Small intestine (tissue), 7 donors: ENCODE measurements around the gene CNOT10. TPM values are rescaled to one million over a fixed set of nuclear protein-coding genes. Genes with fewer than 3 reads are reported as not detected.
"Not testable (repeated sequence)": the region's sequence is repeated elsewhere in the genome, so short reads cannot be mapped to it uniquely, and the experiment has no call there.

Experiments
- DNase-seq, 2 donors: peaks; one replicate each; pipeline versions ENCODE4 v3.0.0 to v3.0.0-alpha.2; 2013
- FAIRE-seq: peaks from 2 replicates; lab custom pipeline; 2012; peaks lifted over from hg19 to GRCh38; lab: Jason Lieb, UNC
- H3K27ac ChIP-seq, 3 donors: one replicate each; pipeline ENCODE4 v1.5.1; 2013; ENCODE audit warnings: low read length in 2 of 3, mild to moderate bottlenecking in 2 of 3, control low read depth in 1 of 3, inconsistent platforms in 1 of 3, low read depth in 1 of 3, moderate library complexity in 1 of 3
- H3K27me3 ChIP-seq, 3 donors: one replicate each; pipeline ENCODE4 v1.6.1; 2013; ENCODE audit warnings: low read length in 3 of 3, inconsistent platforms in 1 of 3; ENCODE audit not compliant: control insufficient read depth in 3 of 3, insufficient read depth in 3 of 3
- H3K36me3 ChIP-seq, 3 donors: one replicate each; pipeline ENCODE4 v1.6.1; 2013; ENCODE audit warnings: low read length in 3 of 3, inconsistent platforms in 1 of 3, low read depth in 1 of 3, mild to moderate bottlenecking in 1 of 3, moderate library complexity in 1 of 3; ENCODE audit not compliant: control insufficient read depth in 3 of 3, insufficient read depth in 2 of 3
- H3K4me1 ChIP-seq, 3 donors: one replicate each; pipeline ENCODE4 v1.6.1; 2013; ENCODE audit warnings: low read length in 2 of 3, inconsistent platforms in 1 of 3, low read depth in 1 of 3, mild to moderate bottlenecking in 1 of 3, moderate library complexity in 1 of 3; ENCODE audit not compliant: control insufficient read depth in 3 of 3, insufficient read depth in 2 of 3
- H3K4me3 ChIP-seq, 3 donors: one replicate each; pipeline ENCODE4 v1.5.1; 2013; ENCODE audit warnings: low read length in 3 of 3, control low read depth in 1 of 3, inconsistent platforms in 1 of 3, low read depth in 1 of 3, mild to moderate bottlenecking in 1 of 3, moderate library complexity in 1 of 3
- H3K9me3 ChIP-seq, 2 donors: one replicate each; pipeline ENCODE4 v1.6.1; 2013; ENCODE audit warnings: low read depth in 1 of 2, low read length in 1 of 2; ENCODE audit not compliant: control insufficient read depth in 2 of 2, insufficient read depth in 1 of 2
- WGBS, 3 donors: extraction: QIAGEN DNeasy Blood & Tissue Kit; methylation state at CpG; one replicate each; pipeline ENCODE4 v1.1.7; 2013; 5-methylcytosine and 5-hydroxymethylcytosine counted together
- polyA plus RNA-seq, 4 donors: library from polyadenylated mRNA; stranded (reverse) in 3 of 4; unstranded in 1 of 4; fragments of 200-250 nt in 3 of 4; fragments of 120-200 nt in 1 of 4; gene quantifications; one replicate each; pipeline versions ENCODE4 v1.2.1 to v1.2.3, GENCODE V29; 2013
- donor health status: healthy with polysubstance abuse.
- donor health status: control.
- donor health status: control.
- donor health status: Bipolar disorder and iron deficiency.
- donor health status: healthy.

Gene CNOT10
- polyA plus RNA-seq, 4 donors = 12.7 to 35.0 (median 15.7) TPM

DNA sequence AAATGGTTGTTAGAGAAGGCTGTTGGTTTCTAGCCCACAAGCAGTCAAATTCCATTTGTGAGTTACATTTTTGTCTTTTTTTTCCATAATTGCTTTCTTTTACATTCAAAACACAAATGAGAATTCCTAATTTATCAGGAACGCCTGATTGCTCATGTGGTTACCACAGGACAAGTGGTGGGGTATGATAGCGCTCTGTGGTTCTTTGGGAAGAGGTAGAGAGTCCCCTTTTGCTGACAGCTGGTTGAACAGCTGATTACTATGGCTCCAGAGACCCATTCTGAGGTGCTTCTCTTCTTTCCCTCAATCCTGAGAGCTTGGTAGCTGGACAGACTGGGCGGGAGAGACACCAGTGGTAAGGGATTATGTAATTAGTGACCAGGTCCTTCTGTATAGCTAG lies 24.4 kb downstream of the CNOT10 start:
- 95 to 100% (median 98%) methylated on average over 3 of the region's 3 CpGs for WGBS, 3 donors
- Histone ChIP-seq H3K9me3 (no peaks in the 10 kb centered on the region), H3K36me3 (peaks cover 2 to 15% (median 3%) of the 10 kb centered on the region in 3 donors), H3K27me3 (no peaks in the 10 kb centered on the region), H3K4me3 (no peak overlapping the region), H3K27ac (no peak overlapping the region), H3K4me1 (peaks cover 0 to 4% (median 0%) of the 10 kb centered on the region in 3 donors)
- DNase-seq = no peak
- no peak for FAIRE-seq

DNA sequence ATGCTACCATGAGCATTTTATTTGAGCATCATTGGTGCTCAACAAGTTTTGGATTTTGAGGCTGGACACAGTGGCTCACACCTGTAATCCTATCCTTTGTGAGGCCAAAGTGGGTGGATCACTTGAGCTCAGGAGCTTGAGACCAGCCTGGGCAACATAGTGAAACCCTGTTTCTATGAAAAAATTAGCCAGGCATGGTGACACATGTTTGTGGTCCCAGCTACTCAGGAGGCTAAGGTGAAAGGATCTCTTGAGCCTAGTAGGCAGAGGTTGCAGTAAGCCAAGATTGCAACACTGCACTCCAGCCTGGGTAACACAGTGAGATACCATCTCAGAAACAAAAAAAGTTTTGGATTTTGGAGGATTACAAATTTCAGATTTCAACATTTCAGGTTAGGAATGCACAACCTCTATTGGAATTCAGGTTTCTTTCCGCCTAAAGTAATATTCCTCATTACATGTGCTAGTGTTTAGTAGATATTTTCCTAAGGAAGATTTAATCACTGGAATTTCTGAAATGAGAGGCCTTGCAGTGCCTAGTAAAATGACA lies 27.6 kb downstream of the CNOT10 start:
- no peak for DNase-seq
- FAIRE-seq = no peak
- 98 to 100% (median 100%) methylated on average over 1 of the region's 1 CpG for WGBS, 3 donors
- Histone ChIP-seq H3K4me1 (no peaks in the 10 kb centered on the region), H3K27me3 (no peaks in the 10 kb centered on the region), H3K9me3 (no peaks in the 10 kb centered on the region), H3K4me3 (no peak overlapping the region), H3K27ac (no peak overlapping the region), H3K36me3 (peaks cover 5 to 28% (median 5%) of the 10 kb centered on the region in 3 donors)

DNA sequence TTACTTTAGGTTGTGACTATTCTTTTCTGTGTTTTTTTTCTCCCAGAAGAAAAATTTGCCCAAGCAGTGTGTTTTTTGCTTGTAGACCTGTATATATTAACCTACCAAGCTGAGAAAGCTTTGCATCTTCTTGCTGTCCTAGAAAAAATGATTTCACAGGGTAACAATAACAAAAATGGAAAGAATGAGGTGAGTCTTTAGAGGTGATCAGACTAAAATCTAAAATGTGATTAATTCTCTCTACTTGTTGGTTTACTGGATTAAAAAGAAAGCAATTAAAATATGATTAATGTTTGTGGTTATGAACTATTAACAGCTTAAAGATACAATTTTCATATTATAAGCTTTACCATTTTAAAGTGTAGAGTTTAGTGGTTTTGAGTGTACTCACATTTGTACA lies 28.2 kb downstream of the CNOT10 start:
- H3K9me3 ChIP-seq = no peaks in the 10 kb centered on the region
- no peaks in the 10 kb centered on the region for H3K27me3 ChIP-seq
- no peak for FAIRE-seq
- H3K4me1 ChIP-seq = no peaks in the 10 kb centered on the region
- DNase-seq = no peak
- no peak overlapping the region for H3K27ac ChIP-seq
- H3K36me3 ChIP-seq = peaks cover 5 to 31% (median 5%) of the 10 kb centered on the region in 3 donors
- no peak overlapping the region for H3K4me3 ChIP-seq

DNA sequence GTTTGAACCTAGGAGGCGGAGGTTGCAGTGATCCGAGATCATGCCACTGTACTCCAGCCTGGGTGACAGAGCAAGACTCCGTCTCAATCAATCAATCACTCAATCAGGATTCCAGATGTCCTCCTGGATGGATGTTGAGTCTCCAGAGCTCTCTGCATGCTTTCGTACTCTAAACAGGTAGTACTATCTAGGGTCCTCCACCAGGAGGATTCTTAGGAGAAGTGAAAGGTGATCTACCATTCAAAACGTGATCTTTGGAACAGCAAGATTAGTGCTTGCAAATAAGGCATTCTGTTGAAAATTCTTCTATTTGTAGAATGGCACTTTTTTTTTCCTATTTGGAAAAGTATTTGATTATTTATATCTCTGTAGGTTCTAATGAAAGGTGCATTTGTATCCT lies 34.3 kb downstream of the CNOT10 start:
- Histone ChIP-seq H3K9me3 (no peaks in the 10 kb centered on the region), H3K36me3 (peaks cover 2 to 40% (median 7%) of the 10 kb centered on the region in 3 donors), H3K27ac (no peak overlapping the region), H3K27me3 (no peaks in the 10 kb centered on the region), H3K4me3 (no peak overlapping the region), H3K4me1 (no peaks in the 10 kb centered on the region)
- no peak for FAIRE-seq
- 87 to 90% (median 90%) methylated on average over 5 of the region's 5 CpGs for WGBS, 3 donors
- no peak for DNase-seq

DNA sequence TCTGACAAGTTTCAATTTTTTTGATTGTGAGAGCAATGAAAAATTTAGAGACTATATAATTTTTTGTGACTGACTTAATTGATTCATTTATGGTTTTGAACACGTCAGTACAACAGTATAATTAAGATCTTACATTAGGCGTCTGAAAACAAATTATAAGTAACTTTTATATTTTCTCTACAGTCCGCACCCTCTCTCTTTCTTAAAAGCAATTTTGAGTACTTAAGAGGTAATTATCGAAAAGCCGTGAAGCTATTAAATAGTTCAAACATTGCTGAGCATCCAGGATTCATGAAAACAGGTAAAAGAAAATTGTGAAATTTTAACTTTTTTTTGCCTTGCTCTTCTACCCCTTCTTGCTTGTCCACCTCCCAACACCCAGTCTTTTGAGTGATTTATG lies 34.9 kb downstream of the CNOT10 start:
- Histone ChIP-seq H3K4me1 (no peaks in the 10 kb centered on the region), H3K9me3 (no peaks in the 10 kb centered on the region), H3K36me3 (peaks cover 2 to 37% (median 7%) of the 10 kb centered on the region in 3 donors), H3K27ac (no peak overlapping the region), H3K27me3 (no peaks in the 10 kb centered on the region), H3K4me3 (no peak overlapping the region)
- no peak for FAIRE-seq
- 95% methylated on average over 5 of the region's 5 CpGs for whole genome bisulfite sequencing, 3 donors
- DNase-seq = no peak

DNA sequence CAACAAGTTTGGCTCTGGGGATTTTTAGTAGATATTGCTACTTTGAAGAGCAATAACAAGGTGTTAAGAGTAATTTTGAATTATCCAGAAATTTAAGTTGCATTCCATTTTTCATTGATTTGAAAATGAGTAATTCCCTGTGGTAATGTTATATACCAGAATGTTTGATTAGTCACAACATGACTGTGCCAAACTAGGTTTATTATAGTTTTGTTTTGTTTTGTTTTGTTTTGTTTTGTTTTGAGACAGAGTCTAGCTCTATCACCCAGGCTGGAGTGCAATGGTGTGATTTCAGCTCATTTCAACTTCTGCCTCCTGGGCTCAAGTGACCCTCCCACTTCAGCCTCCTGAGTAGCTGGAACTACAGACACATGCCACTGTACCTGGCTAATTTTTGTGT lies 40.7 kb downstream of the CNOT10 start:
- no peak overlapping the region for H3K27ac ChIP-seq
- FAIRE-seq (no peak), DNase-seq (no peak)
- H3K4me1 ChIP-seq = no peaks in the 10 kb centered on the region
- H3K4me3 ChIP-seq = no peak overlapping the region
- no peaks in the 10 kb centered on the region for H3K27me3 ChIP-seq
- peaks cover 2 to 43% (median 7%) of the 10 kb centered on the region in 3 donors for H3K36me3 ChIP-seq
- H3K9me3 ChIP-seq = no peaks in the 10 kb centered on the region

DNA sequence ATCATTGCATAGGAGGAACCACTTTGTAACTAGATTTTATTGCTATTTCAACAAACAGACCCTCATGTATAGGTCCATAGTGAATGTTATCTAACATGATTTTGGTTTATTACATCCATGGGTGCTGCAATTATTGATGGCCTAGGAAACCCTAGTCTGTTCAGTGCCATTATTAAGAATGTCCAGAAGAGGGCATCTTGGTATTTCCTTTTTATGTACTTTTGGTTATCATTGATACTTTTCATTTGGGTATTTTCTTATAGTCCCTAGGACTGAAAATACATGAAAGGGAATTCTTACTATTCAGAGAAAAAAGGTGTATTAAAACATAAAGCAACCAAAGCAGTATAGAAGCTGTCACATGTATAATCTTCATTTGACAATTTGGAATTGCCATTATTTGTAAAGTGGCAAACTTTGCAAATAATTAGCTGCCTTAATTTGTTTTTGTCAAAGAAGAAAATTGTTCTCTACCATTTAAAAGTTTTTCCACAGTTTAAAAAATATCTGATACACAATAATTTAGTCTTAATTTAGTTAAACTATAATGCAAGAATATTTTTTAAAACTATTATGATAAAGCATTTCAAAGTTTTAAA lies 48.7 kb downstream of the CNOT10 start:
- no peak overlapping the region for H3K27ac ChIP-seq
- FAIRE-seq (no peak), DNase-seq (peak; percentile 38 to 49)
- no peak overlapping the region for H3K4me3 ChIP-seq
- H3K9me3 ChIP-seq = no peaks in the 10 kb centered on the region
- no peaks in the 10 kb centered on the region for H3K27me3 ChIP-seq
- peaks cover 2 to 40% (median 8%) of the 10 kb centered on the region in 3 donors for H3K36me3 ChIP-seq
- no peaks in the 10 kb centered on the region for H3K4me1 ChIP-seq

DNA sequence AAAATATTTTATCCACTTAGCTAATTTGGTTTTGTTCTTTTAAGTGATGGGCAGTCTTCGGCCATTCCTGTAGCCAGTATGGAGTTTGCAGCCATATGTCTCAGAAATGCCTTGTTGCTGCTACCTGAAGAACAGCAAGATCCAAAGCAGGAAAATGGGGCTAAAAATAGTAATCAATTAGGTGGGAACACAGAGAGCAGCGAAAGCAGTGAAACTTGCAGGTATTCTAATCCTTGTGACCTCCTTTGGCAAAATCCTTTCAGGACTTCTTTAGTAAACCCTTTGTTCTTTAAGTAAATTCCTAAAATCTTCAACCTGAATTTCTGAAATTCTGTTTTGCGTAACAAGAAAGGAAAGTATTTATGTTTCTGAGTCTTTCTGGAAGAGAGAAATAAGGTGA lies 49.8 kb downstream of the CNOT10 start:
- 95 to 98% (median 96%) methylated on average over 3 of the region's 3 CpGs for WGBS, 3 donors
- no peak for FAIRE-seq
- H3K36me3 ChIP-seq = peaks cover 4 to 44% (median 8%) of the 10 kb centered on the region in 3 donors

DNA sequence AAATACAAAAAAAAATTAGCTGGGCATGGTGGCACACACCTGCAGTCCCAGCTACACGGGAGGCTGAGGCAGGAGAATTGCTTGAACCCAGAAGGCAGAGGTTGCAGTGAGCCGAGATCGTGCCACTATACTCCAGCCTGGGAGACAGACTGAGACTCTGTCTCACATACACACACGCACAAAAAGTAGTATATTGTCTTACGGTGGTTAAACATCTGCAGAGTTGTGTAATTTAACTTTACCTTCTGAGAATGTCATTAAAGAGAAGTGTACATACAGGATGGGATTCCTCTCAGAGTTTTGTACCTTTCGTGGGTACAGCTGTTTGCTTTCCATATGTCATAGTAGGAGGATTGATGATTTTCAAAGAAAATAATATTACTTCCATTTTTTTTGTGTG lies 58.5 kb downstream of the CNOT10 start:
- H3K27ac ChIP-seq = peak overlapping the region in 1 of 3 donors; percentile 64

More for the DNA sequence above, 49.8 kb downstream of the CNOT10 start:
- no peak overlapping the region for H3K27ac ChIP-seq
- no peaks in the 10 kb centered on the region for H3K4me1 ChIP-seq
- DNase-seq = no peak
- no peak overlapping the region for H3K4me3 ChIP-seq
- no peaks in the 10 kb centered on the region for H3K27me3 ChIP-seq
- no peaks in the 10 kb centered on the region for H3K9me3 ChIP-seq

More for the DNA sequence above, 58.5 kb downstream of the CNOT10 start:
- not testable (repeated sequence) for H3K27me3 ChIP-seq, H3K9me3 ChIP-seq, DNase-seq, H3K4me3 ChIP-seq, FAIRE-seq, H3K4me1 ChIP-seq
- H3K36me3 ChIP-seq = peaks cover 4 to 44% (median 8%) of the 10 kb centered on the region in 3 donors
- 90 to 95% (median 94%) methylated on average over 6 of the region's 6 CpGs for WGBS, 3 donors
